ENCODE data around the gene TOGARAM2. TPM values are rescaled to one million over a fixed set of nuclear protein-coding genes. Genes with fewer than 3 reads are reported as not detected.

TOGARAM2 gene
- total and polyA plus RNA-seq, 2 experiments from 2014 or later, result not detected

GRCh38 chr2:28970464-28971160, 10.5 kb upstream of the TOGARAM2 start:
- Histone ChIP-seq H3K4me1 (ENCODE audit: insufficient read depth) (no peaks in the 10 kb centered on the region), H3F3A (ENCODE audit: insufficient read depth) (no peaks in the 10 kb centered on the region), H4K20me1 (ENCODE audit: insufficient read depth) (no peaks in the 10 kb centered on the region), H3K27ac (no peak overlapping the region), H3K4me3 (no peak overlapping the region), H3K36me3 (ENCODE audit: low read depth) (no peaks in the 10 kb centered on the region), H3K4me2 (ENCODE audit: unreplicated experiment) (no peak overlapping the region), H3K9me3 (ENCODE audit: low read depth) (no peaks in the 10 kb centered on the region), H3K9me2 (ENCODE audit: insufficient read depth) (no peaks in the 10 kb centered on the region), H3K79me2 (ENCODE audit: insufficient read depth) (no peaks in the 10 kb centered on the region), H3K9ac (no peak overlapping the region), H3K27me3 (replicated peaks; ENCODE audit: insufficient read depth) (0 out of 2 replicates have a peak, but pooled peaks cover 3% of the 10 kb centered on the region), H2AFZ (no peak overlapping the region)
- DNase-seq, result no peak
- TF ChIP-seq EZH2phosphoT487 (IDR thresholded peaks at IDR 0.05; ENCODE audit: insufficient read depth, low read depth) (no peak), EZH2 (IDR thresholded peaks at IDR 0.05; ENCODE audit: insufficient read depth, poor library complexity, severe bottlenecking) (no peak)
- WGBS, 2 experiments (ENCODE audit: low coverage in 1 of 2, low lambda C conversion rate in 2 of 2, missing lambda C conversion rate in 2 of 2), result 61 to 65% methylated on average over 6 of the region's 6 CpGs
- in situ Hi-C loops (cut with MboI), result loop anchor here (25.0 kb wide), 2 partner anchors 867 to 1092 kb away; no protein-coding TSS in a partner anchor

GRCh38 chr2:28972778-28973335, 8.2 kb upstream of the TOGARAM2 start:
- WGBS, 2 experiments (ENCODE audit: low coverage in 1 of 2, low lambda C conversion rate in 2 of 2, missing lambda C conversion rate in 2 of 2), result 68 to 73% methylated on average over 6 of the region's 6 CpGs
- Histone ChIP-seq H3K27ac (no peak overlapping the region), H3K4me3 (no peak overlapping the region), H4K20me1 (ENCODE audit: insufficient read depth) (no peaks in the 10 kb centered on the region), H3K27me3 (replicated peaks; ENCODE audit: insufficient read depth) (0 out of 2 replicates have a peak, but pooled peaks cover 3% of the 10 kb centered on the region), H3K9me2 (ENCODE audit: insufficient read depth) (no peaks in the 10 kb centered on the region), H3K36me3 (ENCODE audit: low read depth) (no peaks in the 10 kb centered on the region), H3K4me2 (ENCODE audit: unreplicated experiment) (no peak overlapping the region), H3K79me2 (ENCODE audit: insufficient read depth) (no peaks in the 10 kb centered on the region), H3K9ac (no peak overlapping the region), H2AFZ (no peak overlapping the region), H3K4me1 (ENCODE audit: insufficient read depth) (no peaks in the 10 kb centered on the region), H3F3A (ENCODE audit: insufficient read depth) (no peaks in the 10 kb centered on the region), H3K9me3 (ENCODE audit: low read depth) (no peaks in the 10 kb centered on the region)
- TF ChIP-seq EZH2phosphoT487 (IDR thresholded peaks at IDR 0.05; ENCODE audit: insufficient read depth, low read depth) (no peak), EZH2 (IDR thresholded peaks at IDR 0.05; ENCODE audit: insufficient read depth, poor library complexity, severe bottlenecking) (no peak)
- DNase-seq, result no peak
- in situ Hi-C loops (cut with MboI), result loop anchor here (25.0 kb wide), 2 partner anchors 864 to 1089 kb away; no protein-coding TSS in a partner anchor

GRCh38 chr2:28974252-28974651, 6.8 kb upstream of the TOGARAM2 start:
- 84 to 85% methylated on average over 4 of the region's 4 CpGs for WGBS, 2 experiments (ENCODE audit: low coverage in 1 of 2, low lambda C conversion rate in 2 of 2, missing lambda C conversion rate in 2 of 2)
- in situ Hi-C loops (cut with MboI), result loop anchor here (25.0 kb wide), 2 partner anchors 863 to 1088 kb away; no protein-coding TSS in a partner anchor

GRCh38 chr2:28975671-28976070, 5.4 kb upstream of the TOGARAM2 start:
- no peak for DNase-seq
- TF ChIP-seq EZH2phosphoT487 (IDR thresholded peaks at IDR 0.05; ENCODE audit: insufficient read depth, low read depth) (no peak), EZH2 (IDR thresholded peaks at IDR 0.05; ENCODE audit: insufficient read depth, poor library complexity, severe bottlenecking) (no peak)
- Histone ChIP-seq H3K4me3 (no peak overlapping the region), H3K9me3 (ENCODE audit: low read depth) (no peaks in the 10 kb centered on the region), H3K4me2 (ENCODE audit: unreplicated experiment) (no peak overlapping the region), H4K20me1 (ENCODE audit: insufficient read depth) (no peaks in the 10 kb centered on the region), H3K79me2 (ENCODE audit: insufficient read depth) (no peaks in the 10 kb centered on the region), H3F3A (ENCODE audit: insufficient read depth) (no peaks in the 10 kb centered on the region), H3K27ac (no peak overlapping the region), H3K9me2 (ENCODE audit: insufficient read depth) (no peaks in the 10 kb centered on the region), H2AFZ (no peak overlapping the region), H3K9ac (no peak overlapping the region), H3K27me3 (replicated peaks; ENCODE audit: insufficient read depth) (0 out of 2 replicates have a peak, but pooled peaks cover 3% of the 10 kb centered on the region), H3K4me1 (ENCODE audit: insufficient read depth) (no peaks in the 10 kb centered on the region), H3K36me3 (ENCODE audit: low read depth) (no peaks in the 10 kb centered on the region)
- WGBS, 2 experiments (ENCODE audit: low coverage in 1 of 2, low lambda C conversion rate in 2 of 2, missing lambda C conversion rate in 2 of 2), result 88 to 100% methylated on average over 1 of the region's 1 CpG
- in situ Hi-C loops (cut with MboI), result no loop called here

More at GRCh38 chr2:28974252-28974651, 6.8 kb upstream of the TOGARAM2 start:
- no peaks in the 10 kb centered on the region for H3K9me2 ChIP-seq (ENCODE audit: insufficient read depth)
- H3K9ac ChIP-seq, result no peak overlapping the region
- H3F3A ChIP-seq (ENCODE audit: insufficient read depth), result no peaks in the 10 kb centered on the region
- H3K4me2 ChIP-seq (ENCODE audit: unreplicated experiment), result no peak overlapping the region
- no peak overlapping the region for H3K4me3 ChIP-seq
- TF ChIP-seq EZH2phosphoT487 (IDR thresholded peaks at IDR 0.05; ENCODE audit: insufficient read depth, low read depth), result no peak
- no peak for TF ChIP-seq EZH2 (IDR thresholded peaks at IDR 0.05; ENCODE audit: insufficient read depth, poor library complexity, severe bottlenecking)
- H3K27ac ChIP-seq, result no peak overlapping the region
- H3K9me3 ChIP-seq (ENCODE audit: low read depth), result no peaks in the 10 kb centered on the region
- no peaks in the 10 kb centered on the region for H4K20me1 ChIP-seq (ENCODE audit: insufficient read depth)
- 0 out of 2 replicates have a peak, but pooled peaks cover 3% of the 10 kb centered on the region for H3K27me3 ChIP-seq (replicated peaks; ENCODE audit: insufficient read depth)
- no peak overlapping the region for H2AFZ ChIP-seq
- no peaks in the 10 kb centered on the region for H3K4me1 ChIP-seq (ENCODE audit: insufficient read depth)
- H3K36me3 ChIP-seq (ENCODE audit: low read depth), result no peaks in the 10 kb centered on the region
- DNase-seq, result no peak
- H3K79me2 ChIP-seq (ENCODE audit: insufficient read depth), result no peaks in the 10 kb centered on the region

All from GM23248 (cell line).